C4-2B (cell line): ENCODE results near the gene ATP8B4.

ENCODE experiments used
- H3K27ac ChIP-seq: fragments of 450-650 bp; 2 replicates; pipeline ENCODE4 v1.5.1; 2017
- CTCF ChIP-seq: fragments of 450-650 bp; conservative IDR thresholded peaks from 2 replicates; pipeline ENCODE4 v1.5.1; 2017; ENCODE audit warnings: mild to moderate bottlenecking
- ZFX ChIP-seq: fragments of 450-650 bp; IDR thresholded peaks from 2 replicates; pipeline ENCODE4 v1.6.1; 2017

Gene ATP8B4

DNA sequence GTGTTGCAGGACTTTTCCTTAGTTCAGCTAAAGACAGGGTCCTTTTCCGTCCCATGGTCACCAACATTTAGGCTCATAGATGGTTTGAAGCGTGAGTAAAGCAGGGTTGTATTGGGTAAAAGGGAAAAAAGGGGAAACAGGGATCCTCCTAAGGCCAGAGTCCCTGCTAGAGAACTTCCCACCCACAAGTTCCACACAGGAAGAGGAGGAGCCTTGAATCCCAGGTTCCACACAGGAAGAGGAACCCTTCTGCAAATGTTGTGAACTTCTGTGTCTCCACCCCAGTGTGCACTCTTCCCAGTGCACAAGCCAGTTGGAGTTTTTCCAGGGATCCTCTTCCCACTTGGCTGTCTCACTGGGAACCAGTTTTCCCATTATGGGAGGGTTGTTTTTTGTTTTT lies 27.6 kb upstream of the ATP8B4 start:
- no peak for TF ChIP-seq CTCF
- no peak for TF ChIP-seq ZFX
- H3K27ac ChIP-seq = peak overlapping the region; percentile 16; the same call in 1 of the 2 replicates

DNA sequence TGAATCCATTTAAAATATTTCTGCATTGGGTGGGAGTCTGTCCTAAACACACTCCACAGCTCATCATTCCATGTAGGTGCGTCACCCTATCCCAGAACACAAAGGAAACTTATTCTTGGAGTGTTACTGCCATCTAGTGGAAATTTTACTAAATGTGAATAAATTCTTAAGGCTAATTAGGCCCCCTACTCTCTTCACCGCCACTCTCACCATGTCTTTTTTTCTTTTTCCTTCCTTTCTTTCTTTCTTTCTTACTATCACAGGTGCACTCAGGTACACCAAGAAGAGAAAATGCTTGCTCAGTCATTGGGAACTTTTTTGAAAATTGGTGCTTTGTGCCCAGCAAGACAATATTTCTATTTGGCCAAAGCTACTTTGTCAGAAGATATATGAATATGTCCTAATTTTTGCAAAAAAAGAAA lies 26.4 kb upstream of the ATP8B4 start:
- H3K27ac ChIP-seq = no peak overlapping the region
- TF ChIP-seq CTCF = peak; percentile 73
- TF ChIP-seq ZFX = no peak

GRCh38 chr15:50144341-50145120 lies 25.5 kb upstream of the ATP8B4 start:
- no peak overlapping the region for H3K27ac ChIP-seq
- TF ChIP-seq ZFX (no peak), CTCF (no peak)

GRCh38 chr15:50143255-50143860 lies 24.3 kb upstream of the ATP8B4 start:
- no peak overlapping the region for H3K27ac ChIP-seq
- TF ChIP-seq CTCF = no peak
- TF ChIP-seq ZFX = no peak

GRCh38 chr15:50141856-50142255 lies 22.8 kb upstream of the ATP8B4 start:
- no peak for TF ChIP-seq CTCF
- no peak for TF ChIP-seq ZFX
- H3K27ac ChIP-seq = no peak overlapping the region

DNA sequence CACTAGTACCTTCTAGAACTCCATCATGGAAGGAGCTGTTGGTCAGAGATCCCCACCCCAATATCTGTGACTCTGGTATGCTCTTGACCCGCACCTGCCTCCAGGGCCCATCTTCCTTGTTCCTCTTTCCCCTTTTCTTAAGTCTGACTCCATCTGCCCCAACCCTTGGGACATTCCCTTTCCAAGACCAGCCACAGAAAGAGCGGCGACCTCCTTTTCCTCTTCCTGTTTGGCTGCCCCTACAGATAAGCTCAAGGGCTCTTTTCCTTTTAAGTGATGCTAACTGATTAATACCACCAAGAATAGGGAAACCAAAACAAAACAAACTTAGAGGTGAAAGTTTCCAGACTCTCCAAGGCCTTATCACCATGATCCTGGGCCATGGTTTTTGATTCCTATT lies 21.9 kb upstream of the ATP8B4 start:
- no peak for TF ChIP-seq CTCF
- no peak for TF ChIP-seq ZFX
- no peak overlapping the region for H3K27ac ChIP-seq

GRCh38 chr15:50140098-50140497 lies 21.1 kb upstream of the ATP8B4 start:
- no peak for TF ChIP-seq ZFX
- TF ChIP-seq CTCF = no peak
- H3K27ac ChIP-seq = no peak overlapping the region
